ENCODE data around the gene SMARCD1.

SMARCD1 gene

DNA sequence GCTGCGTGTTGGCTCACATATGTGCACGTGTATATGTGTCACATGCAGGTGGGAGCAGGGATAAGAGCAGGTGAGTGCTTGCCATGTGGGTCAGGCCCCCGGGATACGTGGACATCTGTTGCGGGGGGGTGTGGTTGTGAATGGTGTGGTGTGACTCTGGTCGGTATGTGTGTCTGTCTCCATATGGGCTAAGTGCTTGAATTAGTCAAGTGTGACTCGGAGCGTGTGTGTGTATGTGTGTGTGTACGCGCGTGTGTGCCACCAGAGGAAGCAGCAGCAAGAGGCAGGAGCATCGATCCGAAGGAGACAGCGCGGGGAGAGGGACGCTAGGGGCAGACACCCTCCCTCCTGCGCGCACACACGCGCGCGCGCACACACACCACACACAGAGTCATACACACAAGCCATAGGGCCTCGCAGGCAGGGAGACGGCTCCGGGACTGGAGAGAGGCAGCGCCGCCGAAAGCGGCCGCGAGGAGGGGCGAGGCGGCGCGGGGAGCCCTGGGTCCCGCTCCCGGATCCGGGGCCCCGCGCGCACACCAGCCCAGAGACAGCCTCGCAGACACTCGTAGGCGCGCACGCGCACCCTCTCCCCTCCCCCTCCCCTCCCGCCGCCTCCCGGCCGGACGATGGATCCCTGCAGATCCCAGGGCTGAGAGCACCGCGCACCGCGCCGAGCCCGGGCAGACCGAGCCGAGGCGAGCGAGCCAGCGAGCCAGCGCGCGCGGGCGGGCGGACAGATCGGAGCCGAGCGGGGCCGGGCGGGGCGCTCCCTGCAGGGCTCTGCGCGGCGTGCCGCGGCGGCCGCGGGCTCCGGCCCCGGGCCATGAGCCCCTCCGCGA is 27.9 kb upstream of the SMARCD1 start, which contains the start of gene ASIC1:
ASIC1 (plus strand) TSS at position 597 of the 842 bp plus-strand sequence. CDS start 1,171 bp downstream, outside the sequence.
- DNase-seq (ENCODE audit: low read depth): no peak

DNA sequence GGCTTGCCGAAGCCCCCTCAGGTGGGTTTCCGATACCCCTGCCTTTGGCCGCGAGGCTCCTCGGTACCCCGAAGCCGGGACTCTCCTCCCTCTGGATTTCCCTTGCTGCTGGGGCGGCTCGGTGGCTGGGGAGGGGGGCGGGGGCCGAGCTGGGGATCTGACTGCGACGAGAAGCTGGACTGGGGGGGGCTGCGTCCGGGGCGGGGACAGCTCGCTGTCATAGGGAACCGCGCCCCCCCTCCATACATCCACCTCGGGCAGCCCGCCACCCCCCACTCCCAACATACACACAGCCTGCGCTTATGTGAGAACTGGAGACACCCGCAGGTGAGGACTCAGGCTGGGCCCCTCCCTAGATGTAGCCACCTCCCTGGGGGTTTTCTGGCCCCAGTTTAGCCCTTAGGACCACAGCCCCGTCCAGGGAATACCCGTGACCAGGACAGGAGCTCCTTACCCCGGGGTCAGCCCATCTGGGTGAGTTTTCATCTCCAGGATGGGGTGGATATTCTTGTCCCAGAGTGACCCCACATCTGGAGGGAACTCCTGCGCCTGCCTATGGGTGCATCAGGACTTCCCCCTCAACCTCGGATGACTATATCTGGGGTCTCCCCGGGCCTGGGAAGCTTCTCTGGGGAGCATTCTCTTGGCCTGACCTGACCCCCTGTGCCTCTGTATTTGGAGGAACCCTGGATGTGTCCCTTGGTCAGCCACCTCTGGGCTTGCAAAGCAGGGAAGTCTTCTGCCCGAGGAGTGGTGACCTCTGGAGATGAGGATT is 27.1 kb upstream of the SMARCD1 start:
- DNase-seq (ENCODE audit: low read depth): no peak

DNA sequence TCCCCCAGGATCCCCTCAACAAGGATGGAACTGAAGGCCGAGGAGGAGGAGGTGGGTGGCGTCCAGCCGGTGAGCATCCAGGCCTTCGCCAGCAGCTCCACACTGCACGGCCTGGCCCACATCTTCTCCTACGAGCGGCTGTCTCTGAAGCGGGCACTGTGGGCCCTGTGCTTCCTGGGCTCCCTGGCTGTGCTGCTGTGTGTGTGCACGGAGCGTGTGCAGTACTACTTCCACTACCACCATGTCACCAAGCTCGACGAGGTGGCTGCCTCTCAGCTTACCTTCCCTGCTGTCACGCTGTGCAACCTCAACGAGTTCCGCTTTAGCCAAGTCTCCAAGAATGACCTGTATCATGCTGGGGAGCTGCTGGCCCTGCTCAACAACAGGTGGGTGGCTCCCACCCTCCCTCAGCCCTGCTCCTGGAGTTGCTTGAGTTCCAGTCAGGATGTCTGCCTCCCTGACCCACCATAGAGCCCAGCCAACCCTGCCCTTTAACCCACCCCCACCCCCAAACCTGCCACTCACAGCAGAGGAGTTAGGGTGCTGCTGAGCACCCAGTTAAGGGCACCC is 26.3 kb upstream of the SMARCD1 start:
- DNase-seq (ENCODE audit: low read depth): no peak

DNA sequence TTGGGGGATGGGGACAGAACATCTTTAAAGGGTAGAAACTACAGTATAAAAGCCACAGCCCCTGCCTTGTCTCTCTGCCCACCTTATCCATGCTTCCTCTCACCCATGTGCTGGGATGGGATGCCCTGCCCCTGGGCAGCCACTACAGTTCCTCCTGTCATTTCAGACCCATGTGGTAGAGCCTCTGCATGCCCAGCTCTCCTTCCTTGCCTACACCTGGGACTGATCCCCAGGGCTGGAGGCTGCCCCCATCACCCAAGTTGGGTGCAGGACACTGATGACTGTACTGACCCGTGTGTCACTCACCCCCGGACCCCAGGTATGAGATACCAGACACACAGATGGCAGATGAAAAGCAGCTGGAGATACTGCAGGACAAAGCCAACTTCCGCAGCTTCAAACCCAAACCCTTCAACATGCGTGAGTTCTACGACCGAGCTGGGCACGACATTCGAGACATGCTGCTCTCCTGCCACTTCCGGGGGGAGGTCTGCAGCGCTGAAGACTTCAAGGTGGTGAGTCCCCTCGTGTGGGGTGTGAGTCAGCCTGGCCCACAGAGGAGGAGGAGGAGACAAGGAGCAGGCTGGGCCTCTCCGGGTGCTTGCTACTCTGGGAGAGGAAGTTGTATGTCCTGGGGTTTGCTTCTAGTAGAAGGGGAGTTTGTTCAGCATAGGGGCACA is 25.6 kb upstream of the SMARCD1 start:
- peak; percentile 28 for DNase-seq (ENCODE audit: low read depth)

DNA sequence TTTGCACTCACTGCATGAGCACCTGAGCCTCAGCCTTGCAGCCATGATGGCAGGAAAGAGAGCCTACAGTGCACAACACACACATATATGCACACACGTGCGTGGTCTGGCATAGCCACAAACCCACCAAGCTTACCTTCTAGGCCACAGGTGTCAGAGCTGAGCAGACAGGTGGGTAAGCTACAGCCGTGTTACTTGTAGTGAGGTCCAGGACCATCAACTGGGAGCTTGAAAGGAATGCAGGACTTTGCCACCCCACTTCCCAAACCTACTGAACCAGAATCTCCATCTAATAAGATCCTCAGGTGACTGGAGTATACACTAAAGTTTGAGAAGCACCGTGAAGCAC is 25.0 kb upstream of the SMARCD1 start:
- DNase-seq (ENCODE audit: low read depth): no peak

DNA sequence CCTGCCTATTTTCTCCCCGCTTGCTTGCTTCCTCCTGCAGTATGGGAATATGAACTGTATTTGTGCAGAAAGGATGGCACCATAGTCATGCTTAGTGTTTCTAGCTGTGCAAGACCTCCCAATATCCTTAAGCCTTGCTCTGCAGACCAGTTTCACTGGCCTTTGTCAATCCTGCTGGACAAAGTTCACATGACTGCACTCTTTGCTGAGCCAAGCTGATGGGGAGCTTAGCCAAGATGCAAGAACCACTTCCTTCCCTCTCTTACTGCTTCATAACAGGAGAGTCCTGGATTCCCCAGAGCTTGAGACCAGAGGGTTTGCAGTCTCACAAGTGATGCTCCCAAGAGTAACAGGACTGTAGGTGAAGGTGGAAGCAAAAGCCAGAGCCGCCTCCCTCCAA is 24.0 kb upstream of the SMARCD1 start:
- DNase-seq (ENCODE audit: low read depth): no peak

DNA sequence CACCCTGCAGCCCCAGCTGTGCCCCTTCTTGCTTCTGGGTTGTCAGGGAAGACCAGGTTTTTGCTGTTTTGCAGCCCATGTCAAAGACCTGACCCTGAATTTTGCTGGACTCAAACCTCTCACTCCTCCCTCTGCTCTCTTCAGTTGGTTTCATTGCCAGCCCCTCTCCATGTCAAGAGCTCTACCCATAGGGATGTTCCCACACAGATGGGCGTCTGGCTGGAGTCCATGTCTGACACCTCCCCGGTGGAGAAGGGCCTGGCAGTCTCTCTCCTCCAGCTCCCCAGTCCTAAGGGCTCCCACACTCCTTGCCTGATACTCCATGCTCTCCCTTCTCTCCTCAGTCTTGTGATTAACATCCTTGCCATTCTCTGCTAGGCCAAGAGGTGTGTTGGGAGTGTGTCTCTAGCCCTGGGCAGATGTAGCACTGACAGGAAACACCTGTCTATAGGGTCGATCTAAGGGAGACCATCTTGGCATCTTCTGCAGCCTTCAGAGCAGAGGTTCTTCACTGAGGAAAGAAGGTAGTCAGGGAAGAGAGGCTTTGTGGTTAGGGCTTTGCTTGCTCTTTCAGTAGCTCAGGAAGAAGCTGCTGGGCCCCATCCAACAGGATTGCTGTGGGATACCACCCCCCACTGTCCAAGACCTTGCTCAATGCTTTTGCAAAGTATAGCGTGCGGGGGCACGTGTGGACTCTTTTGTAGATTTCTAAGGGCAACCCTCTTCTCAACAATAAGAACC is 23.0 kb upstream of the SMARCD1 start:
- no peak for DNase-seq (ENCODE audit: low read depth)

DNA sequence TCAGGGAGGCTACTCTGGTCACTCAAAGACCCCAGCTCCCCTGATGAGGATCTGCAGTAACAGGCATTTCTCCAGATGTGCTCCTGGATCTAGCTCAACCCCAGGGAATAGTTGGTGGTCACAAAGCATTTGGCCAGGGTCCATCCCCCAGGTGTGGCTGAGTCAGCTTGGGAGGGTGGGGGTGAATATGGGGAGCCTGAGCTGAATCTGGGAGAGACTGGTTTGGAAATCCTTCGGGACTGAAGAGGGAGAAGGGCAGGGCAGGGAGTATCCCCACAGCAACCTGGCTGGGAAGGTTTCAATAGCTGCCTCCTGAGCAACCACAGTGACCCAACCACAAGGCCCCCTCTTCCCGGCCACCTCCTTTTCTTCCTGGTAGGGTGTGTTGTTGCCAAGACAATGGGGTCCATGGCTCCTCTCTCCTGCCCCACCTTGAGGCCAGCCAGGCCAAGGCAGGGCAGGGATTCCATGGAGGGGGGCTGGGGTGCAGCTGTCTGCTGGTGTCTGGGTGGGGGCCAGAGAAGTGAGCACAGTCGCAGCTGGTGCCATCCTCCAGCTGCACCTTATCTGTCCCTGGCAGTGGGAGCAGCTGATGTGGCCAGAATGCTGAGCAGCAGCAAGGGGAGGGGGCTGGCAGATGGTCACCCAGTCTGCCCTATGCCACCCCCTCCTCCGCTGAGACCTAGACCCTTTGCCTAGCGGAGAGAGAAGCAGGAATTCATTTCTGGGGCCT is 22.2 kb upstream of the SMARCD1 start:
- DNase-seq (ENCODE audit: low read depth): no peak

DNA sequence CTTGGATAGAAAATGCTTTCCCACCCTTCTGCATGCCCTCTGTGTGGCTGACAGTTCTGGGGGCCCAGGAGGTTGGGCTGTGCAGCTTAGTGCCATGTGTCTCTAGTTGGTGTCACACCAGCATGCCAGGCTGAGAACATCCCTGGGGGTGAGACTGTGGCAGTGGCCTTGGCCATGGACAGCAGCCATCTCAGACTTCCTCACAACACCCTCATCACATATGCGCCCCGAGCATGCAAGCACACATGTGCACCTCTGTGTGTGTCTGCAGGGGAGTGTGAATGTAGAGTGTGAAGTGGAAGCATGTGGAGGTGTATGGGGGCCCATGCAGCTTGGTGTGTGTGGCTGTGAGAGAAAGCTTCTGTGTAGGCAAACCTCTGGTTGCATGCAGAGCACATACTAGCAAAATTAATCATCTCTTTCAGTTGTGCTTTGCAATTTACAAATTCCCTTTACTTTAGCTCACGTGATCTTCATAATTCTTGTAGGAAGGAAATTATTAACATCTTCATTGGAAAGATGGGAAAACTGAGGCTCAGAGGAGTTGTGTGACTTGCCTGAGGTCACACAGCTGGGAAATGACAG is 19.3 kb upstream of the SMARCD1 start:
- DNase-seq (ENCODE audit: low read depth): no peak

DNA sequence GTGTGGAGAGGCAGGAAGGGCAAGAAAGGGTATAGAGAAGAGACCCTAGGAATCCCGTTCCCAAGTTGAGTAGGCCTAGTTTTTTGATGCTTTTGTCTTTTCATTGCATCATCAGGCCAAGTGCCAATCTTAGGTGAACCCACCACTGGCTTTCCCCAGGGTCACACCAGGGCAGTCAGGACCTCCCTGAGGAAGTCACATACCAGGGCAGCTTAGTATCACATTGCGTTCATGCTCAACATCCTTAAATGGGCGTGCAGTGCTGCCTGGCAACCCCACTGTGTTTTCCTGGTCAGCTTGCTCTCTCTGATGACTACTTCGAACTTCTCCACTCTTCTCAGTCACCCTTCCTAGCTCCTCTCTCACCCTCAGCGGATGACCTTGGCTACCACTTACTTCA is 18.7 kb upstream of the SMARCD1 start:
- no peak for DNase-seq (ENCODE audit: low read depth)

DNA sequence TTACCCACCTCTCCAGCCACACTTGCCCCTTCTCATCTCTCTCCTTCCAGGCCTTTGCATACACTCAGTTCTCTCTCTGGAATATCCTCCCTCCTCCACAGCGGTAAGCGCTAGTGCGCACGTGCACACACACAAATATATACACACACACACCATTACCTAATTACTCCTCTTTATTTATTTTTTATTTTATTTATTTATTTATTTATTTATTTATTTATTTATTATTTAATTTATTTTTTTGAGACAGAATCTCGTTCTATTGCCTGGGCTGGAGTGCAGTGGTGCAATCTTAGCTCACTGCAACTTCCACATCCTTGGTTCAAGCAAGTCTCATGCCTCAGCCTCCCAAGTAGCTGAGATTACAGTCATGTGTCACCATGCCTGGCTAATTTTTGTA is 16.1 kb upstream of the SMARCD1 start:
- DNase-seq (ENCODE audit: low read depth): no peak

DNA sequence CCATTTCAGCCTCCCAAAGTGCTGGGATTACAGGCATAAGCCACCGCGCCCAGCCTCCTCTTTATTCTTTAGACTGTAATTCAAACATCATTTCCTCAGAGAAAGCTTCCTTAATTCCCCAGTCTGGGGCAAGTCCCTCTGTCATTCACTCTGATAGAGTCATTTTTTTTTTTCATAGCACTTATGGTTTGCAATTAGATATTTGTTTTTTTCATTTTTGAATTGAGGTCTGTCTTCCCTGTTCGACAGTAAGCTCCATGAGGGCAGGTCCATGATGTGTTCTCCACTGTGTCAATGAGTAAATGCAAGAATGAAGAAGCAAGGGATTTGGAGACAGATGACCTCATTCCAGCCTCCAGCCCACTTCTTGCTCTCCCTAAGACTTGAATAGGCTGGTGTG is 15.6 kb upstream of the SMARCD1 start:
- no peak for DNase-seq (ENCODE audit: low read depth)

DNA sequence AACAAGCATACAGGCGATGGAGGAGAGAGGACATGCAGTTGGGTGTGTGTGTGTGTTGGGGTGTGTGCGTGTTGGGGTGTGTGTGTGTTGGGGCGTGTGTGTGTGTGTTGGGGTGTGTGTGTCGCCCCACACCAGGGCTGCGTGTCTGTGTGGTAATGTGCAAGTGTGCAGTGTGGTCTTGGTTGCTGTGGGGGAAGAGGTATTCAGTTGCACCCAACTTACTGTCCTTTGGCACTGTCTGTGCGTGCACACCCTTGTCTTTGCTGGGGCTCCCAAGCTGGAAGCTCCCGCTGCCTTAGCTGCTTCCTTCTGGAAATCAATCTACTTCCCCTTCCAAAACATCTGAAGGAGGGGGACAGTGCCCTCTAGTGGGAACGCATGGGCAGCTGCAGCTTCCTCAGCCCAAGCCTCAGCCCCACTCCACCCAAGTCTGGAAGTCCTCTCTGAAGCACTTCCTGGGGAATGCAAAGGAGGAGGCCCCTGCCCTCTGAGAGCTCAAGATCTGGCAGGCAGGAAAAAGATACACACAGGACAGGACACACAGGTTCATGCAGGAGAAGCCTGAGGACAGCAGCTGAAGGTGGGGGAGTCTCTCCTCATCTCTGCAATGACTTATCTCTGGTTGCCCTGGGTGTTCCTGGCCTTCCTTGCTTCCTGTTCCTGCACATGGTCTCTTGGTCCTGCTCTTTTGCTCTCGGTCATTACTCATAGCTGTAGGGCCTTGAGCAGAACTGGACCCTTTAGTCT is 14.7 kb upstream of the SMARCD1 start:
- DNase-seq (ENCODE audit: low read depth): peak; percentile 49

DNA sequence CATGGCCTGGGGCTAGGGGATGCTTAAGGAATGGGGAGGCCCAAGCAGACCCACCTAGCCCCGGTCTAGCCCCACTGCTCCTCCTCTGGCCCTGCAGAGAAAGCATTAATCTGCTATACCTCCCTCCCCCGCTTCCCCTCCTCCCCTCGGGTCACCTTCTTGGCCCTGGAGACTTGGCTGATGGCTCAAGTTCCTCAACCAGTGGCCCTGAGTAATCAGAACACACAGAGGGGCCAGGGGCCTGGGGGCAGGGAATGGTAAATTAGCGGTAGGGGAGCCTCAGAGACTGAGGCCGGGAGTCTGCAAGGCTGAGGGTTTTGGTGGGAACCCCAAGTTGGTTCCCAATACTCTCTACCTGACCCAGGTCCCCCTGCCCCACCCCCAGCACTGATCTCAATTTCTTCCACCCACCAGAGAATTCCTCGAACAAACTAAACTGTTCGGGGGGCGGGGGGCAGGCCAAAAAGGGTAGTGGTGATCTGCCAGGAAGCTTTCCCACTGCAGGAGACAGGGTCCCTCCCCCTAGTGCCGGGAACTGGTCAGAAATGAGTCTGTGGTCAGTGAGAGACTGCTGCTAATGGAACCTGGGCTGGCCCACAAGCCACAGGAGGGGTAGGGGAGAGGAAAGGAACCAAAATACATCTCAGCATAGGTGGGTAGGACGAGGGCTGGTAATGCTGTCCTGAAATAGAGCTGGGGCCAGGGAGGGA is 12.8 kb upstream of the SMARCD1 start:
- DNase-seq (ENCODE audit: low read depth): no peak

DNA sequence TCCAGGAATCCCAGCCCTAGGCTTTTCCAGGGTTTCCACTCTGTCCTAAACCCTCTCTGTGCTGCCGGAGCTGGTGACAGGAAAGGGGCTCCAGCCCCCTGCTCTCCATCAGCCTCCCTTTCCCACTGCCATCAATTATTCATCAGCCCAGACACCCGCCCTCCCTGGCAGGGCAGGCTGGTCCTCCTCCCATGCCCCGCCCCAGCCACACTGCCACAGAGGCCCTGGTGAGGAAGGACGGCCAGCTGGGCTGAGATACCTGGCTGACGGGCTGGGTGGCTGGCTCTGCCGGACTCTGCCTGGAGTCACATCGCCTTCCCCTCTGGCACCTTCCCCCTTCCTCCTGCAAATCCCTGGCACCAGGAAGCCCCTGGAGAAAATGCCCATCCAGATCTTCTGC is 11.9 kb upstream of the SMARCD1 start:
- DNase-seq (ENCODE audit: low read depth): no peak

DNA sequence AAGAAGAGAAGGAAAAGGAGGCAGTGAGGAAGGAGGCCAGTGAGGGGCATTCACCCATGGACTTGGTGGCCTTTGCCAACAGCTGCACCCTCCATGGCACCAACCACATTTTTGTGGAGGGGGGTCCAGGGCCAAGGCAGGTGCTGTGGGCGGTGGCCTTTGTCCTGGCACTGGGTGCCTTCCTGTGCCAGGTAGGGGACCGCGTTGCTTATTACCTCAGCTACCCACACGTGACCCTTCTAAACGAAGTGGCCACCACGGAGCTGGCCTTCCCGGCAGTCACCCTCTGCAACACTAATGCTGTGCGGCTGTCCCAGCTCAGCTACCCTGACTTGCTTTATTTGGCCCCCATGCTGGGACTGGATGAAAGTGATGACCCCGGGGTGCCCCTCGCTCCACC is 11.4 kb upstream of the SMARCD1 start:
- DNase-seq (ENCODE audit: low read depth): no peak

DNA sequence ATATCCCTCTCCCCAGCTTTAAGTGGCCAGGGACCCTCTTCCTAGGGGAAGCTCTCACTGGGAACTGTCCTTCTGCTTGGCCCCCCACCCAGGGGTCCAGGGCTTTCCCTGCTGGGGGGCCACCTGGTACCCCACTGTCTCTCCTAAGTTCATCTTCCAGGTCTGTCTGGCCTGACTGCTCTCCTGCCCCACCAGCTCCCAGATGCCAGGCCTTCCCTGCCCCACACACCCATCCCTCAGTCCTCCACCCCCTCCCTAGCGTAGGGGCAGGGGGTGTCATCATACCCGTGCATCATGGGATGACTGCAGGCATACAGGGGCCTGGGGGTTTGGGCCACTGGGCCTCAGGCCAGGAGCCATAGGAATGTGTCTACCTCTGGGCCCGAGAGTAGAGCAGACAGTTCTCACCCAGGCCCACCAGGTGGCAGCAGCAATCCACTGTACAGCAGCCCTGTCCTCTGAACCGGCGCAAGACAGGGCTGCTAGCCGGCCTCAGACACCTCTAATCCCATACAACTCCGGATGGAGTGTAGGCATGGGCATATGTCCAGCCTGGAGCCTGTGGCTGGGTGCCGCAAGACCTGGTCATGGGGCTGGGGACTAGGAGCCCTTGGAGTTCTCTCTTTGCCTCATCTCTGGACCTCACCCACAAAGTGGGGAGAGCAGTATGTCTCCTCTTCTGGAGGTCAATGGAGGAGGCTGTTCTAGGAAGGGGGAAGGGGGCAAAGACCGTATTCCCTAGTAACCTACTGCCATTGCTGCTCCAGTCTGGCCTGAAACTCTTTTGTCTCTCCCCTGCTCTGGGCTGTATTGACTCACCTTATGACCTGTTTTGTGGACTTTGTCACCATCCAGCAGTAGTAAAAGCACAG is 10.0 kb upstream of the SMARCD1 start:
- peak; percentile 71 for DNase-seq (ENCODE audit: low read depth)

DNA sequence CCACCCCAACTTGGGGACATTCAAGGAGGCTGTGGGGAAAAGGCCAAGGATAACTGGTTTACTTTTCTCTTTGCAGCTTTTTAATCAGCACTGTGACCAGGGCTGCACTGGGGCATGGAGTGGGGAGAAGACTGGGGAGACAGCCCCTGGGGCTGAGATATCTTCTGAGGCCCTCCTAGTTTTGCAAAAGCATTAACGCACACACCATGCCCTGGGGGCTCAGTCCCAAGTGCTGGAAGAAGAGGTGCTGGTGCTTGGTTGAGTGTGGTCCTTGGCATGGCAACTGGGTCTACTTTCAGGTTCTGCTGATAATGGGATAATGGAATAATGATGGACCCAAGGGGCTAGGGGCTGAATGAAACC is 9.4 kb upstream of the SMARCD1 start:
- no peak for DNase-seq (ENCODE audit: low read depth)

All from stimulated activated CD8-positive, alpha-beta memory T cell treated with anti-CD3 and anti-CD28 coated beads, Interleukin-12 subunit alpha, Interleukin-12 subunit beta, amount 100 ng/mL, for 1 hour (primary cell).